ENCODE data around the gene POLR3H. TPM values are rescaled to one million over a fixed set of nuclear protein-coding genes. Genes with fewer than 3 reads are reported as not detected.

The POLR3H gene
- total and polyA plus RNA-seq, 12 donors, result 18.7 to 92.6 (median 45.4) TPM

GRCh38 chr22:41565403-41566054, 21.3 kb upstream of the POLR3H start:
- H3K36me3 ChIP-seq (replicated peaks in 1 of 2), result no peaks in the 10 kb centered on the region
- TF ChIP-seq, protein P1, sequence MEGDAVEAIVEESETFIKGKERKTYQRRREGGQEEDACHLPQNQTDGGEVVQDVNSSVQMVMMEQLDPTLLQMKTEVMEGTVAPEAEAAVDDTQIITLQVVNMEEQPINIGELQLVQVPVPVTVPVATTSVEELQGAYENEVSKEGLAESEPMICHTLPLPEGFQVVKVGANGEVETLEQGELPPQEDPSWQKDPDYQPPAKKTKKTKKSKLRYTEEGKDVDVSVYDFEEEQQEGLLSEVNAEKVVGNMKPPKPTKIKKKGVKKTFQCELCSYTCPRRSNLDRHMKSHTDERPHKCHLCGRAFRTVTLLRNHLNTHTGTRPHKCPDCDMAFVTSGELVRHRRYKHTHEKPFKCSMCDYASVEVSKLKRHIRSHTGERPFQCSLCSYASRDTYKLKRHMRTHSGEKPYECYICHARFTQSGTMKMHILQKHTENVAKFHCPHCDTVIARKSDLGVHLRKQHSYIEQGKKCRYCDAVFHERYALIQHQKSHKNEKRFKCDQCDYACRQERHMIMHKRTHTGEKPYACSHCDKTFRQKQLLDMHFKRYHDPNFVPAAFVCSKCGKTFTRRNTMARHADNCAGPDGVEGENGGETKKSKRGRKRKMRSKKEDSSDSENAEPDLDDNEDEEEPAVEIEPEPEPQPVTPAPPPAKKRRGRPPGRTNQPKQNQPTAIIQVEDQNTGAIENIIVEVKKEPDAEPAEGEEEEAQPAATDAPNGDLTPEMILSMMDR (IDR thresholded peaks at IDR 0.05), result no peak
- TF ChIP-seq POLR2A (IDR thresholded peaks at IDR 0.05), result no peak
- H3K9me3 ChIP-seq (replicated peaks in 1 of 3), result no peaks in the 10 kb centered on the region
- H3K27me3 ChIP-seq, result no peaks in the 10 kb centered on the region
- DNase-seq, result peak; percentile 68 to 87 (median 83)
- H3K27ac ChIP-seq, result peak overlapping the region; percentile 59 to 92 (median 79)
- H3K4me3 ChIP-seq, result no peak overlapping the region
- H3K4me1 ChIP-seq (replicated peaks in 1 of 2), result peaks cover 58 to 79% of the 10 kb centered on the region in 2 donors
- WGBS, 4 donors, result 30 to 37% (median 32%) methylated on average over 4 to 8 of the region's 8 CpGs
- intact Hi-C loops (cut with DNase I), result no loop called here

- DNase-seq, result peak in 6 of 7 donors; percentile 40 to 69 (median 64)
- intact Hi-C loops (cut with DNase I), result no loop called here
Observed at GRCh38 chr22:41564563-41564962, 20.3 kb upstream of the POLR3H start.

GRCh38 chr22:41563051-41563711, 18.9 kb upstream of the POLR3H start:
- 23 to 41% (median 32%) methylated on average over 8 to 10 of the region's 10 CpGs for WGBS, 4 donors
- peak overlapping the region in 2 of 4 donors; percentile 3 to 70 for H3K4me3 ChIP-seq

More at GRCh38 chr22:41564563-41564962, 20.3 kb upstream of the POLR3H start:
- Histone ChIP-seq H3K4me1 (replicated peaks in 1 of 2) (peaks cover 66 to 89% of the 10 kb centered on the region in 2 donors), H3K4me3 (no peak overlapping the region), H3K9me3 (replicated peaks in 1 of 3) (no peaks in the 10 kb centered on the region), H3K36me3 (replicated peaks in 1 of 2) (no peaks in the 10 kb centered on the region), H3K27ac (peak overlapping the region; percentile 59 to 92 (median 79)), H3K27me3 (no peaks in the 10 kb centered on the region)
- 48 to 65% (median 54%) methylated on average over 8 of the region's 8 CpGs for WGBS, 4 donors
- TF ChIP-seq, protein P1 (IDR thresholded peaks at IDR 0.05), result no peak
- TF ChIP-seq POLR2A (IDR thresholded peaks at IDR 0.05), result peak in 1 of 2 donors; percentile 45

GRCh38 chr22:41562461-41562860, 18.2 kb upstream of the POLR3H start:
- TF ChIP-seq, protein P1 (IDR thresholded peaks at IDR 0.05), result no peak
- no peak for TF ChIP-seq POLR2A (IDR thresholded peaks at IDR 0.05)
- H3K27ac ChIP-seq, result peak overlapping the region; percentile 64 to 96 (median 79)
- H3K4me3 ChIP-seq, result peak overlapping the region in 2 of 4 donors; percentile 3 to 70
- intact Hi-C loops (cut with DNase I), result no loop called here
- peak in 1 of 7 donors; percentile 35 for DNase-seq
- H3K9me3 ChIP-seq (replicated peaks in 1 of 3), result no peaks in the 10 kb centered on the region
- WGBS, 4 donors, result 39 to 59% (median 54%) methylated on average over 4 of the region's 4 CpGs
- H3K36me3 ChIP-seq (replicated peaks in 1 of 2), result no peaks in the 10 kb centered on the region
- H3K4me1 ChIP-seq (replicated peaks in 1 of 2), result peaks cover 59 to 77% of the 10 kb centered on the region in 2 donors
- H3K27me3 ChIP-seq, result no peaks in the 10 kb centered on the region

More at GRCh38 chr22:41563051-41563711, 18.9 kb upstream of the POLR3H start:
- peak overlapping the region; percentile 64 to 96 (median 79) for H3K27ac ChIP-seq
- intact Hi-C loops (cut with DNase I), result no loop called here
- DNase-seq, result peak; percentile 69 to 89 (median 84)
- no peaks in the 10 kb centered on the region for H3K9me3 ChIP-seq (replicated peaks in 1 of 3)
- no peaks in the 10 kb centered on the region for H3K27me3 ChIP-seq
- H3K4me1 ChIP-seq (replicated peaks in 1 of 2), result peaks cover 57 to 77% of the 10 kb centered on the region in 2 donors
- TF ChIP-seq POLR2A (IDR thresholded peaks at IDR 0.05), result peak in 1 of 2 donors; percentile 69
- TF ChIP-seq, protein P1 (IDR thresholded peaks at IDR 0.05), result no peak
- H3K36me3 ChIP-seq (replicated peaks in 1 of 2), result no peaks in the 10 kb centered on the region

All from adrenal gland (tissue), 12 donors.